Esophagus squamous epithelium (tissue), 4 donors: ENCODE measurements around the gene DNAH14.

Experiments
- CTCF ChIP-seq, 6 experiments: fragments of 450-650 bp in 4 of 6; fragments of 200-600 bp in 2 of 6; sonication (generic) in 2 of 6; IDR thresholded peaks; one replicate each; pipeline ENCODE4 v1.5.1; 2016 to 2019; ENCODE audit warnings: antibody characterized with exemption in 6 of 6, mild to moderate bottlenecking in 4 of 6, moderate library complexity in 4 of 6
- POLR2A ChIP-seq, 4 donors: fragments of 450-650 bp; IDR thresholded peaks; one replicate each; pipeline ENCODE4 v1.6.1; 2017; ENCODE audit warnings: antibody characterized with exemption in 4 of 4, mild to moderate bottlenecking in 4 of 4, moderate library complexity in 3 of 4

GRCh38 chr1:225435957-225436392 is 506.5 kb downstream of the DNAH14 start:
- TF ChIP-seq CTCF (IDR thresholded peaks at IDR 0.05) (no peak), POLR2A (IDR thresholded peaks at IDR 0.05) (no peak)
